ENCODE data around the gene APEX2. TPM values are rescaled to one million over a fixed set of nuclear protein-coding genes. Genes with fewer than 3 reads are reported as not detected.
A peak's percentile ranks its signal among the peaks of the same experiment; 100 is the strongest.

APEX2 gene
- total RNA-seq, 3 donors from 2014 or later (not counting 1 experiment from before 2014, with no cell fraction given) = 11.5 to 13.3 (median 12.4) TPM

GRCh38 chrX:55008571-55009358 is 8.6 kb downstream of the APEX2 start:
- Mint-ChIP-seq H3K27ac (peak overlapping the region in 1 of 2 donors; percentile 37), H3K4me1 (peaks cover 0 to 8% of the 10 kb centered on the region in 2 donors), H3K36me3 (no peaks in the 10 kb centered on the region), H3K4me3 (no peak overlapping the region), H3K27me3 (ENCODE audit: low read depth in 2 of 2) (no peaks in the 10 kb centered on the region), H3K9me3 (no peaks in the 10 kb centered on the region)
- Histone ChIP-seq H3K27me3 (ENCODE audit: control insufficient read depth, insufficient read depth, low read length) (no peaks in the 10 kb centered on the region), H3K36me3 (ENCODE audit: control insufficient read depth, insufficient read depth, low read length) (peaks cover 9% of the 10 kb centered on the region), H3K27ac (ENCODE audit: low read length) (no peak overlapping the region), H3K4me1 (ENCODE audit: control insufficient read depth, insufficient read depth, low read length) (peaks cover 21% of the 10 kb centered on the region), H3K9me3 (ENCODE audit: control insufficient read depth, insufficient read depth, low read length) (no peaks in the 10 kb centered on the region), H3K4me3 (ENCODE audit: low read length) (no peak overlapping the region)
- ATAC-seq (peak in 1 of 3 donors; percentile 38), DNase-seq (peak in 1 of 2 donors; percentile 14)
- TF ChIP-seq, protein P1, sequence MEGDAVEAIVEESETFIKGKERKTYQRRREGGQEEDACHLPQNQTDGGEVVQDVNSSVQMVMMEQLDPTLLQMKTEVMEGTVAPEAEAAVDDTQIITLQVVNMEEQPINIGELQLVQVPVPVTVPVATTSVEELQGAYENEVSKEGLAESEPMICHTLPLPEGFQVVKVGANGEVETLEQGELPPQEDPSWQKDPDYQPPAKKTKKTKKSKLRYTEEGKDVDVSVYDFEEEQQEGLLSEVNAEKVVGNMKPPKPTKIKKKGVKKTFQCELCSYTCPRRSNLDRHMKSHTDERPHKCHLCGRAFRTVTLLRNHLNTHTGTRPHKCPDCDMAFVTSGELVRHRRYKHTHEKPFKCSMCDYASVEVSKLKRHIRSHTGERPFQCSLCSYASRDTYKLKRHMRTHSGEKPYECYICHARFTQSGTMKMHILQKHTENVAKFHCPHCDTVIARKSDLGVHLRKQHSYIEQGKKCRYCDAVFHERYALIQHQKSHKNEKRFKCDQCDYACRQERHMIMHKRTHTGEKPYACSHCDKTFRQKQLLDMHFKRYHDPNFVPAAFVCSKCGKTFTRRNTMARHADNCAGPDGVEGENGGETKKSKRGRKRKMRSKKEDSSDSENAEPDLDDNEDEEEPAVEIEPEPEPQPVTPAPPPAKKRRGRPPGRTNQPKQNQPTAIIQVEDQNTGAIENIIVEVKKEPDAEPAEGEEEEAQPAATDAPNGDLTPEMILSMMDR (IDR thresholded peaks at IDR 0.05) = no peak
- WGBS (ENCODE audit: insufficient coverage) = 22% methylated on average over 7 of the region's 9 CpGs
- intact Hi-C loops (cut with micrococcal nuclease) = no loop called here

DNA sequence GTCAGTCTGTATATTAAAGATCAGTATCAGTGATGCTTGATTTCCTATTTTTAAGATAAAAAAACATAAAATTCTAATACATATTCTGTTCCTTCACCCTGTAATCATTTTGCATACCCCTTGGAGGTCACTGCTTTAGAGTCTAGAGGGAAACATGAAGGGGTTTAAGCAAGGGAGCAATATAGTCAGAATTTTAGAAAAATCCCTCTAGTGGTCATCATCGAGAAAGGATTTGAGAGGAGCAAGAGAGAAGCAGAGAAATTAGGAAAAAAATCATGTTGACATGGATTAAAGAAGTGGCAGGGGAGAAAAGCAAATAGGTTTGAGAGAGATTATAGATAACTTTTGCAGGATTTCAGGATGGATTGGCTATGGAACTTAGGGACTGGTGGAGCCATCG is 11.1 kb downstream of the APEX2 start:
- DNase-seq (no peak), ATAC-seq (no peak)
- Histone ChIP-seq H3K4me3 (ENCODE audit: low read length) (no peak overlapping the region), H3K36me3 (ENCODE audit: control insufficient read depth, insufficient read depth, low read length) (no peaks in the 10 kb centered on the region), H3K4me1 (ENCODE audit: control insufficient read depth, insufficient read depth, low read length) (peaks cover 12% of the 10 kb centered on the region), H3K27me3 (ENCODE audit: control insufficient read depth, insufficient read depth, low read length) (no peaks in the 10 kb centered on the region), H3K27ac (ENCODE audit: low read length) (no peak overlapping the region), H3K9me3 (ENCODE audit: control insufficient read depth, insufficient read depth, low read length) (no peaks in the 10 kb centered on the region)
- no peaks in the 10 kb centered on the region for H3K9me3 Mint-ChIP-seq
- H3K4me1 Mint-ChIP-seq = peaks cover 0 to 5% of the 10 kb centered on the region in 2 donors
- intact Hi-C loops (cut with micrococcal nuclease) = no loop called here
- no peaks in the 10 kb centered on the region for H3K27me3 Mint-ChIP-seq (ENCODE audit: low read depth in 2 of 2)
- no peak overlapping the region for H3K4me3 Mint-ChIP-seq
- H3K36me3 Mint-ChIP-seq = no peaks in the 10 kb centered on the region
- 38% methylated on average over 2 of the region's 2 CpGs for WGBS (ENCODE audit: insufficient coverage)
- TF ChIP-seq, protein P1 (IDR thresholded peaks at IDR 0.05) = no peak
- no peak overlapping the region for H3K27ac Mint-ChIP-seq

DNA sequence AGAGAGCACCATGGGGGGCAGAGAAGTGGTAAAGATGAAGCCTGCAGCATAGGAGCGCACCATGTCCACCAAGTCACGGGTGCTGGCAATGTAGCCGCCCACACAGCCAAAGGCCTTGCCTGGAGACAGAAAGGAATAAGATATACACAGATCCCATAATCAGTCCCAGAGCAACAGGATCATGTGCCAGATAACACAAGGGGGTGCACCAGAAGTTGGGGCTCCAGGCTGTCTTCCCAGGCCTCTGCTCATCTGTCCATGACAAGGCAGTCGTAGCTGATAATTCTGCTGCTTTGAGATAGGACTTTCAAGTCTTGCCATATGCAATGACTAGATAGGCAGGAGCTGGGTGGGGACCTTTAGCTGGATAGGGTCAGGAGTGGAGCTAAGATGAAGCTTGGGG is 14.7 kb downstream of the APEX2 start:
- H3K9me3 ChIP-seq (ENCODE audit: control insufficient read depth, insufficient read depth, low read length) = no peaks in the 10 kb centered on the region
- no peak overlapping the region for H3K4me3 Mint-ChIP-seq
- no peaks in the 10 kb centered on the region for H3K4me1 Mint-ChIP-seq
- no peak overlapping the region for H3K4me3 ChIP-seq (ENCODE audit: low read length)
- no peaks in the 10 kb centered on the region for H3K36me3 ChIP-seq (ENCODE audit: control insufficient read depth, insufficient read depth, low read length)
- no peaks in the 10 kb centered on the region for H3K36me3 Mint-ChIP-seq
- no peaks in the 10 kb centered on the region for H3K27me3 Mint-ChIP-seq (ENCODE audit: low read depth in 2 of 2)
- no peak overlapping the region for H3K27ac ChIP-seq (ENCODE audit: low read length)
- no peaks in the 10 kb centered on the region for H3K27me3 ChIP-seq (ENCODE audit: control insufficient read depth, insufficient read depth, low read length)
- intact Hi-C loops (cut with micrococcal nuclease) = no loop called here
- H3K9me3 Mint-ChIP-seq = no peaks in the 10 kb centered on the region
- ATAC-seq (no peak), DNase-seq (no peak)
- H3K4me1 ChIP-seq (ENCODE audit: control insufficient read depth, insufficient read depth, low read length) = no peaks in the 10 kb centered on the region
- TF ChIP-seq, protein P1 (IDR thresholded peaks at IDR 0.05) = no peak
- no peak overlapping the region for H3K27ac Mint-ChIP-seq
- WGBS (ENCODE audit: insufficient coverage) = 96% methylated on average over 4 of the region's 4 CpGs

GRCh38 chrX:55026143-55026542 is 26.0 kb downstream of the APEX2 start:
- Histone ChIP-seq H3K36me3 (ENCODE audit: control insufficient read depth, insufficient read depth, low read length) (no peaks in the 10 kb centered on the region), H3K27me3 (ENCODE audit: control insufficient read depth, insufficient read depth, low read length) (no peaks in the 10 kb centered on the region), H3K4me1 (ENCODE audit: control insufficient read depth, insufficient read depth, low read length) (no peaks in the 10 kb centered on the region), H3K9me3 (ENCODE audit: control insufficient read depth, insufficient read depth, low read length) (no peaks in the 10 kb centered on the region), H3K27ac (ENCODE audit: low read length) (no peak overlapping the region), H3K4me3 (ENCODE audit: low read length) (no peak overlapping the region)
- H3K27ac Mint-ChIP-seq = no peak overlapping the region
- H3K4me1 Mint-ChIP-seq = no peaks in the 10 kb centered on the region
- ATAC-seq (no peak), DNase-seq (no peak)
- H3K27me3 Mint-ChIP-seq (ENCODE audit: low read depth in 2 of 2) = peaks cover 0 to 10% of the 10 kb centered on the region in 2 donors
- intact Hi-C loops (cut with micrococcal nuclease) = no loop called here
- H3K4me3 Mint-ChIP-seq = no peak overlapping the region
- H3K9me3 Mint-ChIP-seq = no peaks in the 10 kb centered on the region
- TF ChIP-seq, protein P1 (IDR thresholded peaks at IDR 0.05) = no peak
- H3K36me3 Mint-ChIP-seq = no peaks in the 10 kb centered on the region

Measured in natural killer cell (primary cell).